Activated B cell treated with CpG ODN at 0.5 μM for 24 hours (primary cell): Measurements from ENCODE around the gene FOXF1. TPM values are rescaled to one million over a fixed set of nuclear protein-coding genes. Genes with fewer than 3 reads are reported as not detected.
A peak's percentile ranks its signal among the peaks of the same experiment; 100 is the strongest.

Experiments used
- ATAC-seq: fragments of 200-7000 bp; cut with Tn5 transposase; one replicate; pipeline ENCODE4 v1.10.0; 2021; ENCODE audit warnings: low read depth, mild to moderate bottlenecking, moderate library complexity
- CTCF ChIA-PET: fragments of 350-600 bp; sonication (Branson Sonifier 250); formaldehyde crosslinking; loops from one replicate; lab custom pipeline; 2021; ENCODE audit warnings: antibody characterized with exemption; lab: Charles Lee
- POLR2A ChIA-PET: fragments of 350-600 bp; sonication (Branson Sonifier 250); formaldehyde crosslinking; loops from one replicate; lab custom pipeline; 2021; ENCODE audit warnings: antibody characterized with exemption; lab: Charles Lee
- DNase-seq: peaks from one replicate; pipeline ENCODE4 v3.0.0; 2022
- H3K27ac Mint-ChIP-seq: one replicate; pipeline ENCODE4 v1.8.0; 2020; ENCODE audit warnings: mixed read lengths
- H3K27me3 Mint-ChIP-seq: one replicate; pipeline ENCODE4 v1.8.0; 2021; ENCODE audit warnings: mixed read lengths
- H3K36me3 Mint-ChIP-seq: one replicate; pipeline ENCODE4 v1.8.0; 2021; ENCODE audit warnings: low read depth, mixed read lengths
- H3K4me1 Mint-ChIP-seq: one replicate; pipeline ENCODE4 v1.8.0; 2021; ENCODE audit warnings: mixed read lengths
- H3K4me3 Mint-ChIP-seq: one replicate; pipeline ENCODE4 v1.8.0; 2020; ENCODE audit warnings: mild to moderate bottlenecking, mixed read lengths
- H3K9me3 Mint-ChIP-seq: one replicate; pipeline ENCODE4 v1.8.0; 2020; ENCODE audit warnings: mixed read lengths
- intact Hi-C: fragments of 100-400 bp; cut with micrococcal nuclease; formaldehyde crosslinking; loops from one replicate; pipeline ENCODE4 v1.15.1; 2024
- total RNA-seq: library from RNA; stranded (reverse); gene quantifications from 2 replicates; pipeline ENCODE4 v1.2.3, GENCODE V29; 2022
- TF ChIP-seq, protein P1 (sequence below): fragments of 200-600 bp; IDR thresholded peaks from one replicate; pipeline ENCODE4 v1.8.0; 2022; ENCODE audit warnings: antibody characterized with exemption, mild to moderate bottlenecking

FOXF1 gene
- total RNA-seq = not detected in 2 replicates

DNA sequence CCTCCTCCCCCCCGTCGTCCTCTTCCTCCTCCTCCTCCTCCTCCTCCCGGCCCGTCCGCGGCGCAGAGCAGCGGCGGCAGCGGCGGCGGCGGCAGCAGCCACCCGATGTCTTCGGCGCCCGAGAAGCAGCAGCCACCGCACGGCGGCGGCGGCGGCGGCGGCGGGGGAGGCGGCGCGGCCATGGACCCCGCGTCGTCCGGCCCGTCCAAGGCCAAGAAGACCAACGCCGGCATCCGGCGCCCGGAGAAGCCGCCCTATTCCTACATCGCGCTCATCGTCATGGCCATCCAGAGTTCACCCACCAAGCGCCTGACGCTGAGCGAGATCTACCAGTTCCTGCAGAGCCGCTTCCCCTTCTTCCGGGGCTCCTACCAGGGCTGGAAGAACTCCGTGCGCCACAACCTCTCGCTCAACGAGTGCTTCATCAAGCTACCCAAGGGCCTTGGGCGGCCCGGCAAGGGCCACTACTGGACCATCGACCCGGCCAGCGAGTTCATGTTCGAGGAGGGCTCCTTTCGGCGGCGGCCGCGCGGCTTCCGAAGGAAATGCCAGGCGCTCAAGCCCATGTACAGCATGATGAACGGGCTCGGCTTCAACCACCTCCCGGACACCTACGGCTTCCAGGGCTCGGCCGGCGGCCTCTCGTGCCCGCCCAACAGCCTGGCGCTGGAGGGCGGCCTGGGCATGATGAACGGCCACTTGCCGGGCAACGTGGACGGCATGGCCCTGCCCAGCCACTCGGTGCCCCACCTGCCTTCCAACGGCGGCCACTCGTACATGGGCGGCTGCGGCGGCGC, at the start of gene FOXF1:
FOXF1 (plus strand) TSS at position 63 of the 797 bp plus-strand sequence; CDS start at position 106, 43 bp downstream.
- Mint-ChIP-seq H3K27ac (no peak within 1 kb of the TSS), H3K27me3 (peaks cover 52% of the 10 kb centered on the region), H3K4me1 (peaks cover 24% of the 10 kb centered on the region), H3K9me3 (no peaks in the 10 kb centered on the region), H3K4me3 (peak within 1 kb of the TSS; percentile 82), H3K36me3 (no peaks in the 10 kb centered on the region)
- ChIA-PET CTCF (no interaction called here), POLR2A (no interaction called here)
- intact Hi-C loops = loop anchor here (5.0 kb wide), 1 partner anchor 57 kb away; the partner anchor contains the start of gene FOXC2
- DNase-seq (no peak), ATAC-seq (peak; percentile 4)
- TF ChIP-seq, protein P1, sequence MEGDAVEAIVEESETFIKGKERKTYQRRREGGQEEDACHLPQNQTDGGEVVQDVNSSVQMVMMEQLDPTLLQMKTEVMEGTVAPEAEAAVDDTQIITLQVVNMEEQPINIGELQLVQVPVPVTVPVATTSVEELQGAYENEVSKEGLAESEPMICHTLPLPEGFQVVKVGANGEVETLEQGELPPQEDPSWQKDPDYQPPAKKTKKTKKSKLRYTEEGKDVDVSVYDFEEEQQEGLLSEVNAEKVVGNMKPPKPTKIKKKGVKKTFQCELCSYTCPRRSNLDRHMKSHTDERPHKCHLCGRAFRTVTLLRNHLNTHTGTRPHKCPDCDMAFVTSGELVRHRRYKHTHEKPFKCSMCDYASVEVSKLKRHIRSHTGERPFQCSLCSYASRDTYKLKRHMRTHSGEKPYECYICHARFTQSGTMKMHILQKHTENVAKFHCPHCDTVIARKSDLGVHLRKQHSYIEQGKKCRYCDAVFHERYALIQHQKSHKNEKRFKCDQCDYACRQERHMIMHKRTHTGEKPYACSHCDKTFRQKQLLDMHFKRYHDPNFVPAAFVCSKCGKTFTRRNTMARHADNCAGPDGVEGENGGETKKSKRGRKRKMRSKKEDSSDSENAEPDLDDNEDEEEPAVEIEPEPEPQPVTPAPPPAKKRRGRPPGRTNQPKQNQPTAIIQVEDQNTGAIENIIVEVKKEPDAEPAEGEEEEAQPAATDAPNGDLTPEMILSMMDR = no peak

- H3K4me3 Mint-ChIP-seq = no peak overlapping the region
- POLR2A ChIA-PET = no interaction called here
- intact Hi-C loops = no loop called here
- peaks cover 16% of the 10 kb centered on the region for H3K27me3 Mint-ChIP-seq
- H3K36me3 Mint-ChIP-seq = no peaks in the 10 kb centered on the region
- DNase-seq (no peak), ATAC-seq (no peak)
- H3K27ac Mint-ChIP-seq = no peak overlapping the region
- TF ChIP-seq, protein P1 = no peak
- CTCF ChIA-PET = no interaction called here
- H3K9me3 Mint-ChIP-seq = peaks cover 6% of the 10 kb centered on the region
- no peaks in the 10 kb centered on the region for H3K4me1 Mint-ChIP-seq
These were observed 49.3 kb upstream of the FOXF1 start for GRCh38 chr16:86461037-86461436.

- no peak for DNase-seq
- H3K36me3 Mint-ChIP-seq = no peaks in the 10 kb centered on the region
- no peak overlapping the region for H3K27ac Mint-ChIP-seq
- ChIA-PET CTCF (no interaction called here), POLR2A (no interaction called here)
- H3K27me3 Mint-ChIP-seq = peaks cover 19% of the 10 kb centered on the region
- TF ChIP-seq, protein P1 = no peak
- H3K4me1 Mint-ChIP-seq = no peaks in the 10 kb centered on the region
- ATAC-seq = no peak
- intact Hi-C loops = no loop called here
- peaks cover 6% of the 10 kb centered on the region for H3K9me3 Mint-ChIP-seq
- H3K4me3 Mint-ChIP-seq = no peak overlapping the region
These were observed 47.8 kb upstream of the FOXF1 start for GRCh38 chr16:86462334-86463084.

GRCh38 chr16:86464044-86464443, 46.3 kb upstream of the FOXF1 start:
- Mint-ChIP-seq H3K4me1 (no peaks in the 10 kb centered on the region), H3K9me3 (peaks cover 6% of the 10 kb centered on the region), H3K27ac (no peak overlapping the region), H3K27me3 (peaks cover 8% of the 10 kb centered on the region), H3K4me3 (no peak overlapping the region), H3K36me3 (no peaks in the 10 kb centered on the region)
- ChIA-PET CTCF (no interaction called here), POLR2A (no interaction called here)
- TF ChIP-seq, protein P1 = no peak
- DNase-seq = no peak
- intact Hi-C loops = no loop called here
- no peak for ATAC-seq

- no peak overlapping the region for H3K4me3 Mint-ChIP-seq
- no peak overlapping the region for H3K27ac Mint-ChIP-seq
- ATAC-seq = no peak
- POLR2A ChIA-PET = no interaction called here
- DNase-seq = no peak
- H3K36me3 Mint-ChIP-seq = no peaks in the 10 kb centered on the region
- H3K27me3 Mint-ChIP-seq = peaks cover 5% of the 10 kb centered on the region
- TF ChIP-seq, protein P1 = no peak
- no peaks in the 10 kb centered on the region for H3K4me1 Mint-ChIP-seq
- intact Hi-C loops = no loop called here
- H3K9me3 Mint-ChIP-seq = peaks cover 6% of the 10 kb centered on the region
- CTCF ChIA-PET = no interaction called here
These were observed 44.9 kb upstream of the FOXF1 start for GRCh38 chr16:86465434-86465833.
